A673 (cell line): ENCODE results near the gene KLF7. TPM values are rescaled to one million over a fixed set of nuclear protein-coding genes. Genes with fewer than 3 reads are reported as not detected.

ENCODE experiments used
- BruUV-seq: library from RNA; stranded (reverse); fragments of 400-500 nt; replicated peaks from 2 replicates; lab custom pipeline; 2021; lab: Mats Ljungman, UMichigan
- CTCF ChIA-PET: fragments of 300-600 bp; sonication (Branson Sonifier 250); formaldehyde crosslinking; loops from one replicate; lab custom pipeline; 2022; ENCODE audit warnings: antibody characterized with exemption; lab: Charles Lee
- POLR2A ChIA-PET: fragments of 300-600 bp; sonication (Branson Sonifier 250); formaldehyde crosslinking; loops from one replicate; lab custom pipeline; 2022; ENCODE audit warnings: antibody characterized with exemption; ENCODE audit not compliant: low non-redundant PET; lab: Charles Lee
- DNase-seq: peaks from one replicate; pipeline ENCODE4 v3.0.0-alpha.2; 2015; ENCODE audit warnings: low spot score
- H3K27ac ChIP-seq: fragments of 200-600 bp; sonication (generic); 2 replicates; pipeline ENCODE4 v1.5.1; 2016; ENCODE audit warnings: mixed run types, low read depth, mild to moderate bottlenecking, mixed read lengths, antibody characterized with exemption, low read length; ENCODE audit not compliant: poor library complexity, severe bottlenecking
- H3K27me3 ChIP-seq: fragments of 200-600 bp; sonication (generic); replicated peaks from 2 replicates; pipeline ENCODE4 v1.6.1; 2017; ENCODE audit warnings: mixed run types, low read depth, mild to moderate bottlenecking, mixed read lengths, antibody characterized with exemption, low read length; ENCODE audit not compliant: insufficient read depth, poor library complexity
- H3K36me3 ChIP-seq: fragments of 200-600 bp; sonication (generic); 2 replicates; pipeline ENCODE4 v1.6.1; 2016; ENCODE audit warnings: mixed run types, mild to moderate bottlenecking, mixed read lengths, antibody characterized with exemption, low read length; ENCODE audit not compliant: insufficient read depth, poor library complexity, severe bottlenecking
- H3K4me1 ChIP-seq: fragments of 200-600 bp; sonication (generic); 2 replicates; pipeline ENCODE4 v1.6.1; 2017; ENCODE audit warnings: mixed run types, mild to moderate bottlenecking, mixed read lengths, antibody characterized with exemption, low read length; ENCODE audit not compliant: insufficient read depth, poor library complexity, severe bottlenecking
- H3K4me3 ChIP-seq: fragments of 200-600 bp; sonication (generic); 2 replicates; pipeline ENCODE4 v1.5.1; 2016; ENCODE audit warnings: low read depth, mixed run types, mild to moderate bottlenecking, mixed read lengths, low read length; ENCODE audit not compliant: poor library complexity, severe bottlenecking
- H3K9me3 ChIP-seq: fragments of 200-600 bp; sonication (generic); 2 replicates; pipeline ENCODE4 v1.6.1; 2016; ENCODE audit warnings: mixed run types, low read depth, mild to moderate bottlenecking, mixed read lengths, antibody characterized with exemption, low read length; ENCODE audit not compliant: poor library complexity, severe bottlenecking
- CTCF ChIP-seq: fragments of 300-800, 200-600 bp; sonication (generic); conservative IDR thresholded peaks from 2 replicates; pipeline ENCODE4 v1.5.1; 2017; ENCODE audit warnings: low read depth, mild to moderate bottlenecking, antibody characterized with exemption, low read length, moderate library complexity, mixed read lengths
- EZH2 ChIP-seq: fragments of 200-600 bp; sonication (generic); IDR thresholded peaks from 2 replicates; pipeline ENCODE4 v1.6.1; 2017; ENCODE audit warnings: borderline replicate concordance, low read depth, mild to moderate bottlenecking, mixed read lengths, antibody characterized with exemption, low read length; ENCODE audit not compliant: poor library complexity, severe bottlenecking
- intact Hi-C: fragments of 100-400 bp; cut with micrococcal nuclease; formaldehyde crosslinking; loops from one replicate; pipeline ENCODE4 v1.10.0; 2022; ENCODE audit not compliant: unreplicated experiment
- microRNA-seq: library from miRNA; unstranded; fragments of <30 nt; microRNA quantifications from one replicate; pipeline ENCODE4 v1.2.0, GENCODE V29; 2021
- total RNA-seq: library from RNA; stranded (reverse); gene quantifications from 2 replicates; pipeline ENCODE4 v1.2.3, GENCODE V29; 2021

Gene KLF7
- total RNA-seq, 1 experiment from 2014 or later: 16.4 TPM

GRCh38 chr2:207035875-207036274, 129.9 kb downstream of the KLF7 start:
- intact Hi-C loops: no loop called here

GRCh38 chr2:207032490-207032889, 133.3 kb downstream of the KLF7 start:
- no TSS peak for BruUV-seq
- intact Hi-C loops: no loop called here
- H3K27me3 ChIP-seq: no peaks in the 10 kb centered on the region
- no peaks in the 10 kb centered on the region for H3K36me3 ChIP-seq
- TF ChIP-seq CTCF (no peak), EZH2 (no peak)
- H3K9me3 ChIP-seq: no peaks in the 10 kb centered on the region
- no peak overlapping the region for H3K27ac ChIP-seq
- POLR2A ChIA-PET: no interaction called here
- CTCF ChIA-PET: no interaction called here
- no peak for DNase-seq
- no peak overlapping the region for H3K4me3 ChIP-seq
- H3K4me1 ChIP-seq: no peaks in the 10 kb centered on the region

More at GRCh38 chr2:207035875-207036274, 129.9 kb downstream of the KLF7 start:
- Histone ChIP-seq H3K9me3 (no peaks in the 10 kb centered on the region), H3K4me1 (peaks cover 8% of the 10 kb centered on the region), H3K4me3 (no peak overlapping the region), H3K27ac (no peak overlapping the region), H3K27me3 (no peaks in the 10 kb centered on the region), H3K36me3 (no peaks in the 10 kb centered on the region)
- BruUV-seq: no TSS peak
- ChIA-PET CTCF (no interaction called here), POLR2A (no interaction called here)
- no peak for DNase-seq
- TF ChIP-seq EZH2 (no peak), CTCF (no peak)

Small RNAs within 50 kb of the gene (microRNA-seq; reads per million reads assigned to microRNA genes)
- 23.5 reads per million, percentile 45 among the genes with 10 or more reads in this experiment for gene MIR2355
- gene MIR7845: 3.8 reads per million, percentile 10 among the genes with 10 or more reads in this experiment

Other genes with a start within 250 kb of the KLF7 start
- gene CPO, start 226.4 kb downstream of the KLF7 start, total RNA-seq: not detected in 2 replicates